GM19035 (cell line): ENCODE data around the gene ACADM.
A peak's percentile ranks its signal among the peaks of the same experiment; 100 is the strongest.
"Not testable (repeated sequence)": the region's sequence is repeated elsewhere in the genome, so short reads cannot be mapped to it uniquely, and the experiment has no call there.

Source experiments
- ATAC-seq: cut with Tn5 transposase; IDR thresholded peaks from one replicate; pipeline ENCODE4 v1.9.1; 2021; ENCODE audit not compliant: unreplicated experiment

ACADM gene

GRCh38 chr1:75733661-75734060, 9.2 kb downstream of the ACADM start:
- no peak for ATAC-seq

- ATAC-seq: no peak
These were observed 11.5 kb downstream of the ACADM start for GRCh38 chr1:75736016-75736415.

GRCh38 chr1:75742047-75742625, 17.6 kb downstream of the ACADM start:
- no peak for ATAC-seq

- ATAC-seq: peak; percentile 56
These were observed 20.8 kb downstream of the ACADM start for GRCh38 chr1:75745276-75745675.

GRCh38 chr1:75757210-75757609, 32.7 kb downstream of the ACADM start:
- ATAC-seq: not testable (repeated sequence)

- not testable (repeated sequence) for ATAC-seq
These were observed 34.0 kb downstream of the ACADM start for GRCh38 chr1:75758543-75758942.

- ATAC-seq: no peak
These were observed 39.6 kb downstream of the ACADM start for GRCh38 chr1:75764057-75764655.

- no peak for ATAC-seq
These were observed 41.3 kb downstream of the ACADM start for GRCh38 chr1:75765697-75766355.

- no peak for ATAC-seq
These were observed 43.5 kb downstream of the ACADM start for GRCh38 chr1:75768016-75768415.

GRCh38 chr1:75770761-75771160, 46.3 kb downstream of the ACADM start:
- no peak for ATAC-seq

- ATAC-seq: no peak
These were observed 47.5 kb downstream of the ACADM start for GRCh38 chr1:75771978-75772377.

- not testable (repeated sequence) for ATAC-seq
These were observed 53.3 kb downstream of the ACADM start for GRCh38 chr1:75777812-75778211.

- ATAC-seq: not testable (repeated sequence)
These were observed 54.2 kb downstream of the ACADM start for GRCh38 chr1:75778694-75779093.

GRCh38 chr1:75780183-75780582, 55.7 kb downstream of the ACADM start:
- ATAC-seq: not testable (repeated sequence)

GRCh38 chr1:75783920-75784319, 59.4 kb downstream of the ACADM start:
- not testable (repeated sequence) for ATAC-seq

GRCh38 chr1:75785320-75785982, 60.9 kb downstream of the ACADM start:
- ATAC-seq: peak; percentile 17

- peak; percentile 58 for ATAC-seq
These were observed 61.7 kb downstream of the ACADM start, which contains the start of gene RABGGTB for GRCh38 chr1:75785983-75786853. TSS of gene RABGGTB (plus strand) at chr1:75786256. CDS start at chr1:75786272, 16 bp downstream.

- no peak for ATAC-seq
These were observed 62.5 kb downstream of the ACADM start for GRCh38 chr1:75786901-75787493.

- ATAC-seq: no peak
These were observed 63.0 kb downstream of the ACADM start for GRCh38 chr1:75787524-75787923.

GRCh38 chr1:75789988-75790387, 65.5 kb downstream of the ACADM start:
- ATAC-seq: no peak
